Right ventricle myocardium inferior (tissue), 1 donor: Measurements from ENCODE around the gene ABHD6. TPM values are rescaled to one million over a fixed set of nuclear protein-coding genes. Genes with fewer than 3 reads are reported as not detected.

Experiments
- total RNA-seq: library from RNA; stranded (reverse); fragmentation: NEBNext Ultra II Directional; extraction: Animal tissue kit (Norgen Biotek cat#: 25700); gene quantifications from one replicate; pipeline ENCODE4 v1.2.1, GENCODE V29; 2021
- donor health status: DM: no; HTN: yes; CAD: no; lungs with severe emphysema.

ABHD6 gene
- total RNA-seq, 1 donor from 2014 or later: 10.5 TPM

Other genes starting within 250 kb of the ABHD6 start
- gene FLNB, start 229.4 kb upstream of the ABHD6 start, total RNA-seq: 32.1 TPM
- 2.1 TPM for gene DNASE1L3, start 26.8 kb upstream of the ABHD6 start, total RNA-seq
- 23.2 TPM for gene RPP14, start 68.5 kb downstream of the ABHD6 start, total RNA-seq
- gene HTD2, start 68.7 kb downstream of the ABHD6 start, total RNA-seq: 14.7 TPM
- 13.3 TPM for gene PXK, start 95.1 kb downstream of the ABHD6 start, total RNA-seq
- 206 TPM for gene PDHB, start 196.0 kb downstream of the ABHD6 start, total RNA-seq